GM23338 (cell line): ENCODE data around the gene CREB3L4.

ENCODE experiments used
- CREB1 ChIP-seq: fragments of 250-450 bp; sonication (Bioruptor Pico); IDR thresholded peaks from 2 replicates; pipeline ENCODE4 v1.5.0; 2020; ENCODE audit warnings: low read depth, mild to moderate bottlenecking, moderate library complexity
- CTCF ChIP-seq, 2 experiments: fragments of 200-600 bp in 1 of 2; sonication (generic) in 1 of 2; conservative IDR thresholded peaks; 2 replicates each; pipeline versions ENCODE4 v1.5.1 to v1.6.1; 2016 to 2017; ENCODE audit warnings: antibody characterized with exemption in 2 of 2, low read depth in 2 of 2, mild to moderate bottlenecking in 2 of 2, moderate library complexity in 1 of 2
- ETS1 ChIP-seq: IDR thresholded peaks from 2 replicates; pipeline ENCODE4 v1.6.1; 2016; ENCODE audit warnings: antibody characterized with exemption
- EZH2 ChIP-seq: fragments of 200-600 bp; sonication (generic); IDR thresholded peaks from one replicate; pipeline ENCODE4 v1.8.0; 2017; ENCODE audit warnings: antibody characterized with exemption, mild to moderate bottlenecking, low read depth; ENCODE audit not compliant: unreplicated experiment
- EZH2phosphoT487 ChIP-seq: fragments of 200-600 bp; sonication (generic); IDR thresholded peaks from one replicate; pipeline ENCODE4 v1.8.1; 2018; ENCODE audit warnings: antibody characterized with exemption; ENCODE audit not compliant: unreplicated experiment
- JUNB ChIP-seq: IDR thresholded peaks from one replicate; pipeline ENCODE4 v1.6.1; 2016; ENCODE audit warnings: antibody characterized with exemption; ENCODE audit not compliant: unreplicated experiment
- NANOG ChIP-seq: IDR thresholded peaks from 2 replicates; pipeline ENCODE4 v1.6.1; 2016; ENCODE audit warnings: antibody characterized with exemption, borderline replicate concordance
- POLR2AphosphoS5 ChIP-seq: IDR thresholded peaks from 2 replicates; pipeline ENCODE4 v1.6.1; 2016; ENCODE audit warnings: antibody characterized with exemption, low read depth
- REST ChIP-seq: IDR thresholded peaks from one replicate; pipeline ENCODE4 v1.6.1; 2018; ENCODE audit warnings: antibody characterized with exemption; ENCODE audit not compliant: unreplicated experiment
- STAT1 ChIP-seq: IDR thresholded peaks from one replicate; pipeline ENCODE4 v1.6.1; 2016; ENCODE audit warnings: antibody characterized with exemption; ENCODE audit not compliant: unreplicated experiment
- ZNF114 ChIP-seq: fragments of 250-450 bp; sonication (Bioruptor Pico); IDR thresholded peaks from 2 replicates; pipeline ENCODE4 v1.5.0; 2020; ENCODE audit warnings: mild to moderate bottlenecking, moderate library complexity
- ZNF331 ChIP-seq: fragments of 250-450 bp; sonication (Bioruptor Pico); IDR thresholded peaks from 2 replicates; pipeline ENCODE4 v1.5.0; 2020; ENCODE audit warnings: low read depth, mild to moderate bottlenecking, moderate library complexity
- ZNF462 ChIP-seq: fragments of 250-450 bp; sonication (Bioruptor Pico); IDR thresholded peaks from 2 replicates; pipeline ENCODE4 v1.5.0; 2020; ENCODE audit warnings: mild to moderate bottlenecking, moderate library complexity

- no peak for TF ChIP-seq EZH2
- no peak for TF ChIP-seq CTCF (conservative IDR thresholded peaks at IDR 0.05; ENCODE audit: low read depth in 2 of 2)
- no peak for TF ChIP-seq EZH2phosphoT487
- TF ChIP-seq REST = no peak
- no peak for TF ChIP-seq POLR2AphosphoS5
- TF ChIP-seq ETS1 = no peak
- TF ChIP-seq ZNF331 (CRISPR knock-in tag) = no peak
- TF ChIP-seq STAT1 = no peak
- TF ChIP-seq JUNB = no peak
- TF ChIP-seq ZNF114 = no peak
- TF ChIP-seq CREB1 = no peak
- no peak for TF ChIP-seq ZNF462 (CRISPR knock-in tag)
- no peak for TF ChIP-seq NANOG
Observed at GRCh38 chr1:153970346-153970745, 2.6 kb downstream of the CREB3L4 start.
